Kidney glomerular epithelial cell (primary cell): ENCODE data around the gene AHI1.
"Not testable (repeated sequence)": the region's sequence is repeated elsewhere in the genome, so short reads cannot be mapped to it uniquely, and the experiment has no call there.

ENCODE experiments used
- DNase-seq: peaks from one replicate; lab custom pipeline; 2025; lab: John Stamatoyannopoulos, UW

Gene AHI1

DNA sequence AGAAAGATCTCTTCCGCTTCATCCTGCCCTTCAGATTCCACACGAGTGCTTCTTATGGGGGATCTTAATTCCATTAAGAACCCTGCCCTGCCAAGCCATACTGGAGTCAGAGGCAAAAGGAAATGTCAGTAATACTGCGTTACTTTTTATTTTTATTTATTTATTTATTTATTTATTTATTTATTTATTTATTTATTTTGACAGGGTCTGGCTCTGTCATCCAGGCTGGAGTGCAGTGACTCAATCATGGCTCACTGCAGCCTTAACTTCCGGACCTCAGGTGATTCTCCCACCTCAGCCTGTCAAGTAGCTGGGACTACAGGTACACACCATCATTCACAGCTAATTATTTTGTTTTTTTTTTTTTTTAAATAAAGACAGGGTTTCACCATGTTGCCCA lies 236.9 kb downstream of the AHI1 start:
- DNase-seq, result no peak

DNA sequence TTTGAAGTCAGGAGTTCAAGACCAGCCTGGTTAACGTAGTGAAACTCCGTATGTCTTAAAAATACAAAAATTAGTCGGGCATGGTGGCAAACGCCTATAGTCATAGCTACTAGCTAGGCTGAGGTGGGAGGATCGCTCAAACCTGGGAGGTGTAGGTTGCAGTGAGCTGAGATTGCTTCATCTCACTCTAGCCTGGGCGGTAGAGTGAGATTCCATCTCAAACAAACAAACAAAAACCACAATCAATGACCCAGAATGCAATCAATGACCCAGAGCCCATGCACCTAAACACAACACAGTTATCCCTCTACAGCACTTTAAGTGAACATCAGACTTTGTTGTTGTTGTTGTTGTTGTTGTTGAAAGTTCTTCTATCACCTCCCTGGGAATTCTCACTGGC lies 238.6 kb downstream of the AHI1 start:
- no peak for DNase-seq

GRCh38 chr6:135257631-135258405 lies 239.7 kb downstream of the AHI1 start:
- DNase-seq, result no peak

- no peak for DNase-seq
Measured at GRCh38 chr6:135256866-135257265, 240.7 kb downstream of the AHI1 start.

GRCh38 chr6:135254471-135254870 lies 243.1 kb downstream of the AHI1 start:
- no peak for DNase-seq

GRCh38 chr6:135251498-135252441 lies 245.8 kb downstream of the AHI1 start:
- DNase-seq, result no peak

- DNase-seq, result no peak
Measured at GRCh38 chr6:135250751-135251497, 246.6 kb downstream of the AHI1 start.

DNA sequence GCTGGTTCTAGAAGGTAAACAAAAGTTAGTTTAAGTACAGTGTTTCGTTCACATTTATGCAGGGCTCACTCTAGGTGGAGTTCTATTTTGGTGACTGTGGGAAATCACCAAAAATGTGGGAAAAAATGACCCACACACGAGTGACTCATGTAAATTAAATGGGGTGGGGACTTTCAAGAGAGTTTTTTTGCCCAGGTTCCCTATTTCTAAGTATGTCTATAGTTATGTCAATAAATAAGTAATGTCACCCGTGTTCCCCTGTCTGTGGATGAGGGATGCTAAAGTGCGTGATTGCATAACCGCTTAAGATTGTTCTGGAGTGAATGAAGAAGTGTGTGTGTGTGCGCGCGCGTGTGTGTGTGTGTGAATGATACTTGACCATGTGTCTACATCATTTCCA lies 247.3 kb downstream of the AHI1 start:
- DNase-seq, result no peak

DNA sequence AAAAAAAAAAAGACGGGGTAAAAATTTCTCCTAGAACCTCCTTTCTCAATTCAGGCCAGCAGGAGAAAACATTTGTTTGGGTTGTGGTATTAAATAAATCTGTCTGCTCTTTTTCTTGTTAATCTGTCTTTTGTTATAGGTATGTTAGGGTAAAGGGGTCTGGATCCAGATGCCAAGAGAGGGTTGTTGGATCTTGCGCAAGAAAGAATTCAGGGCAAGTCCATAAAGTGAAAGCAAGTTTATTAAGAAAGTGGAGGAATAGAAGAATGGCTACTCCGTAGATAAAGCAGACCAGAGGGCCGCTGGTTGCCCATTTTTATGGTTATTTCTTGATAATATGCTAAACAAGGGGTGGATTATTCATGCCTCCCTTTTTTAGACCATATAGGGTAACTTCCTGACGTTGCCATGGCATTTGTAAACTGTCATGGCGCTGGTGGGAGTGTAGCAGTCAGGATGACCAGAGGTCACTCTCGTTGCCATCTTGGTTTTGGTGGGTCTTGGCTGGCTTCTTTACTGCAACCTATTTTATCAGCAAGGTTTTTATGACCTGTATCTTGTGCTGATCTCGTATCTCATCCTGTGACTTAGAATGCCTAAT lies 251.0 kb downstream of the AHI1 start:
- not testable (repeated sequence) for DNase-seq

DNA sequence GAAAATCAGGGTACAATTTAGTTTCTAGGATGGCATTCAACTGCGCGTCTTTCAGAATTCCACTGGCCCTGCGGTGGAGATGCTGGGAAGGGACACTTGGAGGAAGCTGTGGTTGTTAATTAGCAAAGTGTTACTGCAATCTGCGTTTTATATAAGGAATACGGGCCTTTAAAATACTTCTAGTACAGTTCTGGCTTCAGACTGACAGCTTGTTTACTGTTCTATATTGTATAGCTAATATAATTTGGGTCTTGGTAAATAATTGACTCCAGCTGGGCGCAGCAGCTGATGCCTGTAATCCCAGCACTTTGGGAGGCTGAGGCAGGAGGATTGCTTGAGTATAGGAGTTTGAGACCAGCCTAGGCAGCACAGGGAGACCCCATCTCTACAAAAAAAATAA lies 252.7 kb downstream of the AHI1 start:
- DNase-seq, result no peak

DNA sequence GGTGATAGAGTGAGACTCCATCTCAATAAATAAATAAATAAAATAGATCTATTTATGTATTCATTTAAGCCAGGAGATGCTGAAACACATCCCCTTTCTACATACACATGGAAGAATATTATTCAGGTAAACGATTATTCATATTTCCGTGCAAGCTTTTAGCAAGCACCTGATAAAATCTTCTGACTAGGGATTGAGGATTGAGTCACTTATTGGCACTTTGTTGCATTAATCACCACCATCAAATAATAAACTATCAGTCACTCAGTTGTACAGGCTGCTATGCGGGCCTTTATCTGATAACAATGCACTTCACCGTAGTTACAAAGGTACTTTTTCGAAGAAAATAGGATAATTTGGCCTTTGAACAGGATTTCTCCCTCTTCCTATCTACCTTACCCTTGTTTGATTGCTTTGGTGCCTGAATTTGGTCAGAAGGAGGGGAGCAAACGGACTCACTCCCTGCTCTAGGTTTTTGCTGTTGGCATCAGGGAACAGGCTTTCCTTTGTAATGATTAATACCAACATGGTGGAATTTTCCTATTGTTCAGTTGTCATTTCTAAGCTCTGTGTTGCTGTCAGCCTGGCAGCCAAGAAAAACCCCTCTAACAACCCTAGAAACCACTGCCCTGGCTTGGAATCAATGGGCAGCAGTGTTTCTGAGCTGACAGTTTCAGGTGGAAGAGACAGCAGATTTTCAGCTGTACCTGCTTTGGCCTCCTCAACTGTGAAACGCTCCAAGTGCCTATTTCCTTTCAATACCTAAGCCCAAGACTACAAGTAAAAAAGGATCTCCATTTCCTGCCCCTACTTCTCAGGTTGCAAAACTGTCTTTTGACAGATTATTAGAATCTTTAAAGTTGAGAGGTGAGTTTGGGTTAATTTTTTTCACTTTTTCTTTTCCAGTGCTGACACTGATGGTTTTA lies 253.4 kb downstream of the AHI1 start:
- no peak for DNase-seq

- DNase-seq, result no peak
Measured at GRCh38 chr6:135240711-135241110, 256.8 kb downstream of the AHI1 start.

DNA sequence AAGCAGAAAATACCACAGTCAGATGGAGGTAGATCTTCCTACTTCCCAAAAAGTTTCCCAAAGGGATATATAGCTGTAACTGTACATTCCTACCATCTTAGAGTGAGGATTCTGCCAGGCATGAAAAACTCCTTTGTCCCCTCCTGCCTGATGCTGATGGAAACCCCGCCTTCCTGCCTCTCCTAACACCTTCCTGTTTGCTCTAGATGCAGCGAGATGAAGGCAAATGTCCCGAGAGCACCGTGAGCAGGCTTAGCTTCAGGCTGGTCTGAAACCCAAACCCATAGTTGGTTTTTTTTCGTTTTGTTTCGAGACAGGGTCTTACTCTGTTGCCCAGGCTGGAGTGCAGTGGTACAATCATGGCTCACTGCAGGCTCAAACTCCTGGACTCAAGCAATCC lies 260.8 kb downstream of the AHI1 start:
- DNase-seq, result no peak

DNA sequence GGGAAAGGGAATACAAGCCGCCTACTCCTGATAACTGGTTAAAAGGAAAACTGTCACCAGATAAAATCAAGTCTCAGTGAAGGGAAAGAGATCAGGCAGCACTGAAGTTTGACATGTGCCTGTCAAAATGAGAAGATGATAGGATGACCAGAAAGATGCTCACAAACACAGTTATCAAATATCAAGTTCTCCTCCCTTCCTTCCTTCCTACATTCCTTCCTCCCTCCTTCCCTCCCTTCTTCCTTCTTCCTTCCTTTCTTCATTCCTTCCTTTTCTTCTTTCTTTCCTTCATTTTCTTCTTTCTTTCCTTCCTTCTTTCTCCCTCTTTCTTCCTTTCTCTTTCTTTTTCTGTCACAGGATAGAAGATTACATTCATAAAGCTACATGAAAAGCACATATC lies 261.2 kb downstream of the AHI1 start:
- no peak for DNase-seq

GRCh38 chr6:135235716-135236115 lies 261.8 kb downstream of the AHI1 start:
- no peak for DNase-seq

- no peak for DNase-seq
Measured at GRCh38 chr6:135234492-135234780, 263.1 kb downstream of the AHI1 start.

- DNase-seq, result no peak
Measured at GRCh38 chr6:135233686-135234491, 263.7 kb downstream of the AHI1 start.
